Adipose tissue (tissue), 3 donors: ENCODE measurements around the gene LRRC7. TPM values are rescaled to one million over a fixed set of nuclear protein-coding genes. Genes with fewer than 3 reads are reported as not detected.
"Not testable (repeated sequence)": the region's sequence is repeated elsewhere in the genome, so short reads cannot be mapped to it uniquely, and the experiment has no call there.

Experiments
- H3K27ac ChIP-seq: one replicate; pipeline ENCODE4 v1.5.1; 2013; ENCODE audit warnings: low read depth, low read length
- WGBS, 3 donors: extraction: QIAGEN DNeasy Blood & Tissue Kit; methylation state at CpG; one replicate each; pipeline ENCODE4 v1.1.7; 2013; 5-methylcytosine and 5-hydroxymethylcytosine counted together
- polyA plus RNA-seq, 3 donors: library from polyadenylated mRNA; stranded (reverse); fragments of 200-250 nt; gene quantifications; one replicate each; pipeline ENCODE4 v1.2.3, GENCODE V29; 2013
- donor health status: healthy with polysubstance abuse.
- donor health status: Bipolar disorder and iron deficiency.
- donor health status: healthy.

The LRRC7 gene
- polyA plus RNA-seq, 3 donors, result 0.04 to 0.22 TPM; not detected in 1

DNA sequence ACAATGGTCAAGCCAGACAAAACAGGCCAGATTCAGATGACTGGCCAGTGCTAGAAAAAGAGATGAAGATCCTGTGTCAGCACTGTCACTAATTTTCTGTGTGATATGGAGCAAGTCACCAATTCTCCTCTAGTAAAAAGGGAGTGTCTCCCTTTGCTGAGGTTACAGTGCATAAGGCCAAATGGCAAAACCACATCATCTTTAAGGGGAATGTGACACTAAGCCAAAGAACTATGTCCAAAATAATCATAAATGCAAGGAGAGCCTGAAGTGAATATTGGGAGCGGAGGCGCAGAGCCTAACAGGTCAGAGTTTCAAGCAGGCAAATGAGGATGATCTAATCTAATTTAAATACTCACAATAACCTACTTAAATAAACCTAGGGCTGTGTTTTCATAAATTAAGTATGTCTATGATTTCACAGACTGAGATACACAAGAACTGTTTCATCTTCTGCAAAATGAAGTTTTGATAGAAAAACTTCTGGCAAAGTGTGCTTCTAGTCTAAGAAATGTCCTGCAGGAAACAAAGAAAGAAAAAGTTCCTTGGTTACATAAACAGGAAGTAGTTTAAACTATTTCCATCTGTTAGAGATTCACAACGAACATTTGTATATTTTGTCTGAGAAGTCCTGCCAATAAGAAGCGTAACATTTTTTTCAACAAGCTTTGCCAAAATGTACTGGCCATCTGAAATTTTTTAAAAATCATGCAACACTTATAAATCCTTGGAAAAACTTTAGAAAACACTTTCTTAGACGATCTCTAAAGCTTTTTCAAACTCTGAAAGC lies 347.4 kb downstream of the LRRC7 start:
- no peak overlapping the region for H3K27ac ChIP-seq
- WGBS, 3 donors, result 39 to 54% (median 47%) methylated on average over 5 of the region's 5 CpGs

DNA sequence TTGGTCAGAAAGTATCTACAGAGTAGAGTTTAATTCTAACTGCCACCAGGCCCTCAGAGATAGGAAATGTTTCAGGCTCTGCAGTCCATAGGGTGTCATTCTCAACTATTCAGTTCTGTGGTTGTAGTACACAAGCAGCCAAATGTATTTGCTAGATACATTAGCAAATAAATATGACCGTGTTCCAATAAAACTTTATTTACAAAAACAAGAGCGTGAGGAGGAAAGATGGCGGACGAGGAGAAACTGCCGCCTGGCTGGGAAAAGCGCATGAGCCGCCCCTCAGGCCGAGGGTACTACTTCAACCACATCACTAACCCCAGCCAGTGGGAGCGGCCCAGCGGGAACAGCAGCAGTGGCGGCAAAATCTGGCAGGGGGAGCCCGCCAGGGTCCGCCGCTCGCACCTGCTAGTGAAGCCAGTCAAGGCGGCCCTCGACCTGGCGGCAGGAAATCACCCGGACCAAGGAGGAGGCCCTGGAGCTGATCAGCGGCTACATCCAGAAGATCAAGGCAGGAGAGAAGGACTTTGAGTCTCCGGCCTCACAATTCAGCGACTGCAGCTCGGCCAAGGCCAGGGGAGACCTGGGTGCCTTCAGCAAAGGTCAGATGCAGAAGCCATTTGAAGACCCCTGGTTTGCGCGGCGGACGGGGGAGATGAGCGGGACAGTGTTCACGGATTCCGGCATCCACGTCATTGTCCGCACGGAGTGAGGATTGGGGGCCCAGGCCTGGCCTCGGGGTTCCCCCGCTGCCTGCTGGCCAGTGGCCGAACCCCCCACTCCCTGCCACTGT lies 351.6 kb downstream of the LRRC7 start:
- no peak overlapping the region for H3K27ac ChIP-seq
- WGBS, 3 donors, result 92 to 97% (median 96%) methylated on average over 36 of the region's 36 CpGs

DNA sequence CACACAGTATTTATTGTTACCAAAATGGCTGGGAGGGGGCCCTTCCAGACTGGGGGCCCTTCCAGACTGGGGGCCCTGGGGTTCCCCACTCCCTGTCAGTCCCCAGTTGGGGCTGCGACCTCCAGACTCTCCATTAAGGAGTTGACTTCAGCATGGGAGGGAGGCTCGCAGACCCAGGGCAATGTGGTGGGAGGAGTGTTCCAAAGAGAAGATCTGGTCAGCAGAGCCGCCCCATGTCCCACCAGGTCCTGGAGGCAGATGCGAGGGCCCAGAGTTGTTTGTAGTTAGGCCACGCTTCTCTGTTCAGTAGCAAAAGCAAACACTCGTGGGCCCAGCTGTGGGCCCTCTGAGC lies 352.2 kb downstream of the LRRC7 start:
- 83 to 88% (median 84%) methylated on average over 6 of the region's 6 CpGs for WGBS, 3 donors
- H3K27ac ChIP-seq, result no peak overlapping the region

DNA sequence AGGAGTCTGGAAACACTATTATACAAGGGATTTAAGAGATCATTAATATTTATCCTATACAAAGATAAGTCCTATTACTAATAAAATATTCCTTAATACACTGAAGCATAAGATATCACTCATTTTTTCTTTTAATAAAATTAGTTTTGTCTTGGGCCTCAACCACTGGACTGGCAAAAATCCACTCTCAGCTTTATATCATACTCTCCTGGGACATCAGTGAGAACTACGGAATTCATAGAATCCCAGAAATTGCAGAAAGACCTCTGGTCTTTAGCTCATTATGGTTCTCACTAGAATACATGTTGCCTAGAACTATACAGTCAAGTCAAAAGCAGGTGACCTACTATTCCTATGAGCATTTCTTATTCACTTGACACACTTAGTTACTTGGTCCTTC lies 352.7 kb downstream of the LRRC7 start:
- H3K27ac ChIP-seq, result no peak overlapping the region
- 77 to 83% (median 78%) methylated on average over 1 of the region's 1 CpG for WGBS, 3 donors

DNA sequence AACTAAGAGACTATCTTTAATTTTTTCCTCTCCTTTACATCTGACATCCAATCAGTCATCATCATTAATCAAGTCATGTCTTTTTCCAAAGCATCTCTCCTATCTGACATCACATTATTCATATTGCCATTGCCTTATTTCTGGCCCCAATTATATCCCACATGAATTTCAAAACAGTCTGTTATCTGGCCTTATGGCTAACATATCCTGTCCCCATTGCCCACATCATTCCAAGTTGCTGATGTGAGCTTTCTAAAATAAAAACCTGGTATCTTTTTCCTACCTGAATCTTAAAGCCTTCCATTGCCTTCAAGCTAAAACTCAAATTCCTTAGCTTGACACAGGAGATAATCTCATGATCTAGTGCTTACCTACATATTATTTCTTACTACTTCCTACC lies 353.8 kb downstream of the LRRC7 start:
- no peak overlapping the region for H3K27ac ChIP-seq

DNA sequence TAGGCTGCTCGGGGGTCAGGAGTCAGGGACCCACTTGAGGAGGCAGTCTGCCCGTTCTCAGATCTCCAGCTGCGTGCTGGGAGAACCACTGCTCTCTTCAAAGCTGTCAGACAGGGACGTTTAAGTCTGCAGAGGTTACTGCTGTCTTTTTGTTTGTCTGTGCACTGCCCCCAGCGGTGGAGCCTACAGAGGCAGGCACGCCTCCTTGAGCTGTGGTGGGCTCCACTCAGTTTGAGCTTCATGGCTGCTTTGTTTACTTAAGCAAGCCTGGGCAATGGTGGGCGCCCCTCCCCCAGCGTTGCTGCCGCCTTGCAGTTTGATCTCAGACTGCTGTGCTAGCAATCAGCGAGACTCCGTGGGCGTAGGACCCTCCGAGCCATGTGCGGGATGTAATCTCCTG lies 360.5 kb downstream of the LRRC7 start:
- 83 to 90% (median 87%) methylated on average over 9 to 13 of the region's 14 CpGs for WGBS, 3 donors
- H3K27ac ChIP-seq, result not testable (repeated sequence)

DNA sequence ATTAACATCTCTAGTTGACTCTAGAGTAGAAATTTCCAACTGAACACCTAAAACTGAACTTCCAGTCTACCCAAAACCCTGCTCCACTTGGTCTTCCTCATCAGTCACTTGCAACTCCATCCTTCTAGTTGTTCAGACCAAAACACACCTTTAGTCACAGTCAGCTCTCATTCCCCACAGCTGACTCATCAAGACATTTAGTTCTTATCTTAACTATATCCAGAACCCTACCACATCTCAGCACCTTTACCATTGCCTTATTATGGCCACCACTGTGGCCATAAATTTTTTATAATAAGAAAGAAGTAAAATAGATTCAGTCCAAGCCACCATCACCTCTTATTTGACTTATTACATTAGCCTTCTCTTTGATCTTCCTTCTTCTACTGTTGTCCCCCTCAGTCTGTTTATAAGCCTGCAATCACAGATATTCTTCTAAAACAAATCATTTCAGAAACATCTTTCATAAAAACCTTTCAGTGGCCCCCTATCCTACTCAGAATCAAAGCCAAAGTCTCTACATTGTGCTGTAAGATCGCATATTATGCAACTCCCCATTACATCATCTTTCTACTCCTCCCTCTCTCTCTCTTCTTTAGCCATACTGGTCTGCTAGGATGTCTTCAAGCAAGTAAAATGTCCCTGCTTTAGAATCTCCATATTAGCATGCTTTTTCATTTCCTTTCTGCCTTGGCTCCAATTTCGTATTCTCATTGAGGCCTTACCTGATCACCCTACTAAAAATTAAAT lies 361.8 kb downstream of the LRRC7 start:
- WGBS, 3 donors, result 66 to 74% (median 71%) methylated on average over 2 of the region's 2 CpGs

DNA sequence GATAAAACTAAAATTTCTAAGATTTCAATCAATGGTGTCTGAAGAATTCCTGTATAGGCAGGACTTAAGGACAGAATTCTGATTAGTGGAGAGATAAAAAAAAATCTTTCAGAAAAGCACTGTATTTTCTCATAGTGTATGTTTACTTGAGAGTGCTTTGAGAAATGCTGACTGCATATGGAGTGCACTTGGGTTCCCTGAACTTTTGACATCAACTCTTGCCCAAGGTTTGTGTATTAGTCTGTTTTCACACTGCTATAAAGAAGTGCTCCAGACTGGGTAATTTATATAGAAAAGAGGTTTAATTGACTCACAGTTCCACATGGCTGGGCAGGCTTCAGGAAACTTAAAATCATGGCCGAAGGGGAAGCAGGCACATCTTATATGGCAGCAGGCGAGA lies 362.7 kb downstream of the LRRC7 start:
- 85 to 94% (median 92%) methylated on average over 2 of the region's 2 CpGs for WGBS, 3 donors
- no peak overlapping the region for H3K27ac ChIP-seq

More for the DNA sequence above, 361.8 kb downstream of the LRRC7 start:
- H3K27ac ChIP-seq, result no peak overlapping the region

DNA sequence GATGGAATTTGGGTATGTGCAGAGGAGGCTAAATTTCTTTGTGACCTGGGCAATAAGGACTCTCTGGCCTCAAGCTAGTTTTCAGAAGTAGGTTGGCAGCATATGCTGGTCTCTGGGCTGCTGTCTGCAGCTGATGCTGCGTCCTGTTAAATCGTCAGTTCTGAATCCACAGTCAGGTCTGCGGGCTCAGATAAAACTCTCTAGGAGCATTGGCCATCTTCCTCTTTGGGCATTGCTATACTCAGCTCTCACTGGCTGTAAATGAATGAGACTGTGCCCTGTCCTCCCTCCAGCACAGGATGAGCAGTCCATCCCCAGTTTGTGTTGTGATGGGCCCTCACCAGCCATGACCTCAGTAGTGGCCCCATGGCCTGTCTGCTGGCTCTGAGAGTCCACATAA lies 365.0 kb downstream of the LRRC7 start:
- no peak overlapping the region for H3K27ac ChIP-seq
- WGBS, 3 donors, result 77 to 89% (median 85%) methylated on average over 3 of the region's 3 CpGs

DNA sequence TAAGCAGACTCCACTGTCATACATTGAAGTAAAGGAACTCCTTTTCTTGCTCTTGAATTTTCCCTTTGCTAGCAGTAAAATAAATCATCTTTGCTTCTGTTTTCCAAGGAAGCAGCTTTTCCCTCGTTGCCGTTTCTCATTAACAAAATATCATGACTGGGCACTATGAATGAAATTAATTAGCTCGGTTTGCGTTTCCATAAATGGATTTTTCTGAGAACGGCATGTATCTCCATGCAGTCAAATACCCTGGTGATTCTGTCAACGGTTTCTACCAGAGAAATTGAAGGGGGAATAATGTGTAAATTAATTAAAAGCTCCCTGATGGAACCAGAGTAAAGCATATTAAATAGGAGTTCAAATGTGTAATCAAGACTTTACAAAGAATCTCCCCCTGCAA lies 372.5 kb downstream of the LRRC7 start:
- H3K27ac ChIP-seq, result no peak overlapping the region
- 68 to 79% (median 78%) methylated on average over 6 of the region's 6 CpGs for WGBS, 3 donors

DNA sequence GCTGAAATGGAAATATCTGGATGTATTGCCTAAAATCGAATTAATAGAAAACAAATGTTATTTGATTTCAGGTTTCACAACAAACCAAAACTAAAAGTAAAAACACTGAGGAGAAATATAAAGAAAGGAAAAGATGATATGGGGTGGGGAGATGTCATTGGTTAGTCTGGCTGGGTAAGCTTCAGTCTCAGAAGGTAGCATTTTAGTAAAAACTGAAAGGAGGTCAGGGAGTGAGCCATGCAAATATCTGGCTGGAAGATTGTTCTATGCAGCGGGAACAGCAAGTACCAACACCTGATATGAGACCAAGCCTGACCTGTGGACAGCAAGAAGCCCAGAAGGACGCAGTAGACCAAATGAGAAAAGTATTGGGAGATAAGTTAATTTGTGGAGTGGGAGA lies 373.1 kb downstream of the LRRC7 start:
- WGBS, 3 donors, result 73 to 85% (median 82%) methylated on average over 3 of the region's 3 CpGs
- H3K27ac ChIP-seq, result no peak overlapping the region

DNA sequence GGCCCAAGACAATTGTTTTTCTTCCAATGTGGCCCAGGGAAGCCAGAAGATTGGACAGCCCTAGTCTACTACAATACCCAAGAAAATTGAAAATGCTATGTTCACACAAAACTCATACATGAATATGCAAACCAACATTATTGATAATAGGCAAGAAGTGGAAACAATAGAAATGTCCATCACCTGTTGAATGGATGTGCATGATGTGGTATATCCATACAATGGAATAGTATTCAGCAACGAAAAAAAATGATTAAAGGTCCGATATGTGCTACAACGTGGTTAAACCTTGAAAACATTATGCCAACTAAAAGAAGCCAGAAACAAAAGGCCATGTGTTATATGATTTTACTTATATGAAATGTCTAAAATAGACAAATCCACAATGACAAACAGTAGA lies 375.3 kb downstream of the LRRC7 start:
- H3K27ac ChIP-seq, result no peak overlapping the region
- WGBS, 3 donors, result 77 to 91% (median 87%) methylated on average over 3 of the region's 3 CpGs

DNA sequence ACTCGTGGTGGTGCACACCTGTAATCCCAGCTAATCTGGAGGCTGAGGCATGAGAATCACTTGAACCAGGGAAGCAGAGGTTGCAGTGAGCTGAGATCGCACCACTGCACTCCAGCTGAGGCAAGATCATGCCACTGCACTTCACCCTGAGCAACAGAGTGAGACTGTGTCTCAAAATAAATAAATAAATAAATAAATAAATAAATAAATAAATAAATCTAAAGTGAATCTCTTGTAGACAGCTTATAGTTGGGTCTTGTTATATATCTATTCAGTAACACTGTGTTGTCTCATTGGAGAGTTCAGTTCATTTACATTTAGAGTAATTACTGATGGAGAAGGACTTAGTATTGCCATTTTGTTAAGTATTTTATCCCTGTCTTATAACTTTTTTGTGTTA lies 379.2 kb downstream of the LRRC7 start:
- 83 to 93% (median 86%) methylated on average over 2 of the region's 2 CpGs for WGBS, 3 donors
- no peak overlapping the region for H3K27ac ChIP-seq

DNA sequence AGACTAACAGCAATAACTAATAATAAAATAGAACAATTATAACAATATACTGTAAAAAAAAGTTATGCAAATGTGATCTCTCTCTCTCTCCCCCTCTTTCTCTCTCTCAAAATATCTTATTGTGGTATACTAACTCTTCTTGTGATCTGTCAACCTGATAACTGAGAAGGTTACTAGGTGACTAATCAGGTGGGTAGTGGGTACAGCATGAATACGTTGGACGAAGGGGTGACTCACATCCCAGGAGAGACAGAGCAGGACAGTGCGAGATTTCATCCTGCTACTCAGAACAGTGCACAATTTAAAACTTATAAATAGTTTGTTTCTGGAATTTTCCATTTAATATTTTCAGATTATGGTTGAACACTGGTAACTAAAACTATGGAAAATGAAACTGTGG lies 380.1 kb downstream of the LRRC7 start:
- no peak overlapping the region for H3K27ac ChIP-seq
- WGBS, 3 donors, result 85 to 93% (median 87%) methylated on average over 3 of the region's 3 CpGs

DNA sequence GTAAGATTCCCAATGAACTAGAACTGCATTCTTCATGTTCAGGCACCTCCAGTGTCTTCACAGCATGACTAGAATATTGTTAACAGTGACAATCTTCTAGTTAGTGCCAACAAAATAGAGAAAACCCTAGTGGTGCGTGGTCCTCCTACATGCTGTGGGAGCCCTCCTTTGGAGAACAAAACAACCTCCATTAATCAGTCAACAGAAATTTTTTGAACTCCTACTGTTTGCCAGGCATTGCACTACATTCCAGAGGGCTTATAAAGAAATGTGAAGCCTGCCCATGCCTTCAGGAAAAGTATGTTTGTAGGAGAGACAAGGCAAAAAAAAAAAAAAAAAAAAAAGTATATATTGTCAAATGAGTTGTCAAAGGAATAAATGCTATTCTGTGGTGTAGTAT lies 385.0 kb downstream of the LRRC7 start:
- WGBS, 3 donors, result 72 to 85% (median 79%) methylated on average over 1 of the region's 1 CpG
- no peak overlapping the region for H3K27ac ChIP-seq

DNA sequence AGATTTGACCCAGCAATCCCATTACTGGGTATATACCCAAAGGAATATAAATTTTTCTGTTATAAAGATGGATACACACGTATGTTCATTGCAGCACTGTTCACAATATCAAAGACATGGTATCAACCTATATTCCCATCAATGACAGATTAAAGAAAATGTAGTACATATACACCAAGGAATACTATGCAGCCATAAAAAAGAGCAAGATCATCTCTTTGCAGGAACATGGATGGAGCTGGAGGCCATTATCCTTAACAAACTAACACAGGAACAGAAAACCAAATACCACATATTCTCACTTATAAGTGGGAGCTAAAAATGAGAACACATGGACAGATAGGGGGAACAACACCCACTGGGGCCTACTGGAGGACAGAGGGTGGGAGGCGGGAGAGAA lies 394.7 kb downstream of the LRRC7 start:
- H3K27ac ChIP-seq, result not testable (repeated sequence)
- WGBS, 3 donors, result 72 to 88% (median 83%) methylated on average over 2 of the region's 2 CpGs

DNA sequence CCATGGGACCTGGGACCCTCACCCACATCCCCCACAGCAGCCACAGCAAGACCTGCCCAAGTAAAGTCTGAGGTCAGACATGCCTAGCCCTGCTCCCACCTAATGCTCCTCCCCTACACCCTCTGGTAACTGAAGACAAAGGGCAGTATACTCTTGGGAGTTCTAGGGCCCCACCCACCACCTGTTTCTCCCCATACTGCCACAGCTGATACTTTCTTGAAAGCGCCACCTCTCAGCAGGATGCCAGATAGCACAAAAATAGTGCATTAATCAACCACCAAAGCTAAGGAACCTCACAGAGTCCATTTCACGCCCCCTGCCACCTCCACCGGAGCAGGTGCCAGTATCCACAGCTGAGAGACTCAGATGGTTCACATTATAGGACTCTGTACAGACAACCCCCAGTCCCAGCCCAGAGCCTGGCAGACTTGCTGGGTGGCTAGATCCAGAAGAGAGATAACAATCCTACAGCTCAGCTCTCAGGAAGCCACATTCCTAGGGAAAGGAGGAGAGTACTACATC lies 399.6 kb downstream of the LRRC7 start:
- WGBS, 3 donors, result 82 to 92% (median 90%) methylated on average over 3 of the region's 3 CpGs

DNA sequence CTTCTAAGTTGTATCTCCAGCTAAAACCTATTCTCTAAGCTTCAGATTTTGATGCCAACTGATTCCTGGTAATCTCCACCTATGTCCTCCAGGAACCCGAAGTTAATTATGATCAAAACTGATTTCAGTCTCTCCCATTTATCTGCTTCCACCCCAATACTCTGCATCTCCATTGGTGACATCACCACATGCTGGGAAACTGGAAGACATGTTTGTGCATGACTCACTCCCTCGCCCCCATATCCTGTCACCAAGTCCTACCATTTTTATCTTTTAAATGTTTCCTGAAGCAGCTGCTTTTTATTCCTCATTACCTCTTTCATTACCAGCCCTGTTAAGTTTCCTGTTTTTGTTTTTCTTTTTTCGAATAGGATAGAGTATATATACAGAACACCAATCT lies 409.2 kb downstream of the LRRC7 start:
- H3K27ac ChIP-seq, result no peak overlapping the region
- 56 to 66% (median 64%) methylated on average over 3 of the region's 3 CpGs for WGBS, 3 donors

More for the DNA sequence above, 399.6 kb downstream of the LRRC7 start:
- no peak overlapping the region for H3K27ac ChIP-seq

DNA sequence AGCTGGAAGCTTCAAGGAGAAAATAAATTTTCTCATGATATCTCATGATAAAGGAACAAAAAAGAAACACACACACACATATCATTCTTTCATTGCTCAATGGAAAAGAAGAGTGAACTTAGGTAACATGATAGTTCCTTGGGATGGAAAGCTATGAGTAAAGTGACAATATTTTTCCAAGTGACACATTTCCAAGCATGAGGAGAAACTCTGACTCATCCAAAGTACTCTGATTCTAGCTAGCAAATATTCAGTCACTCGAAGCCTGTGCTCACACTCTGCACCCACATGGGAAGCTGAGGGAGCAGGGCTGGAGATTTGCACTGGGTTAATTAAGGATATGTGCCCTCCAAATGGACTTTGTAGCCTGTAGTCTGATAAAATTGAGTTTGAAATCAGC lies 415.3 kb downstream of the LRRC7 start:
- 36 to 49% (median 40%) methylated on average over 1 of the region's 1 CpG for WGBS, 3 donors
- no peak overlapping the region for H3K27ac ChIP-seq
